Thyroid gland (tissue), 4 donors: ENCODE measurements around the gene BBS4. TPM values are rescaled to one million over a fixed set of nuclear protein-coding genes. Genes with fewer than 3 reads are reported as not detected.
A peak's percentile ranks its signal among the peaks of the same experiment; 100 is the strongest.

Experiments
- DNase-seq, 2 donors: peaks; one replicate each; pipeline ENCODE4 v3.0.0-alpha.2; 2019
- H3K27ac ChIP-seq, 3 donors: fragments of 200-600 bp; sonication (generic); 1 replicate in 2 of 3; 2 replicates in 1 of 3; pipeline ENCODE4 v1.5.1; 2016 to 2019; ENCODE audit warnings: mild to moderate bottlenecking in 1 of 3, moderate library complexity in 1 of 3
- H3K27me3 ChIP-seq: fragments of 200-600 bp; sonication (generic); one replicate; pipeline ENCODE4 v1.5.1; 2019
- H3K36me3 ChIP-seq, 2 donors: fragments of 200-600 bp; sonication (generic); one replicate each; pipeline ENCODE4 v1.5.1; 2016 to 2019
- H3K4me1 ChIP-seq, 2 donors: fragments of 200-600 bp; sonication (generic); one replicate each; pipeline ENCODE4 v1.5.1; 2017 to 2019
- H3K4me3 ChIP-seq, 3 donors: fragments of 200-600 bp; sonication (generic); replicated peaks in 1 of 3; 1 replicate in 2 of 3; 2 replicates in 1 of 3; pipeline ENCODE4 v1.5.1; 2016; ENCODE audit warnings: mild to moderate bottlenecking in 1 of 3
- H3K9me3 ChIP-seq: fragments of 200-600 bp; sonication (generic); one replicate; pipeline ENCODE4 v1.5.1; 2017
- CTCF ChIP-seq, 6 experiments: fragments of 200-600 bp in 3 of 6; fragments of 450-650 bp in 3 of 6; sonication (generic) in 3 of 6; IDR thresholded peaks; one replicate each; pipeline ENCODE4 v1.5.1; 2016 to 2019; ENCODE audit warnings: antibody characterized with exemption in 6 of 6, mild to moderate bottlenecking in 2 of 6, inconsistent platforms in 1 of 6, moderate library complexity in 1 of 6
- POLR2A ChIP-seq, 2 donors: fragments of 450-650 bp; IDR thresholded peaks; one replicate each; pipeline ENCODE4 v1.6.1; 2017; ENCODE audit warnings: antibody characterized with exemption in 2 of 2, mild to moderate bottlenecking in 2 of 2, moderate library complexity in 1 of 2
- WGBS, 2 donors: methylation state at CpG; one replicate each; pipeline ENCODE4 v1.1.5; 2017; 5-methylcytosine and 5-hydroxymethylcytosine counted together
- intact Hi-C: fragments of 100-400 bp; cut with DNase I; formaldehyde crosslinking; loops from one replicate; pipeline ENCODE4 v1.15.1; 2023
- total RNA-seq, 4 donors: library from RNA; depleted of rRNA; stranded (reverse); fragments of >200 nt; gene quantifications; one replicate each; pipeline ENCODE4 v1.2.3, GENCODE V29; 2016

Gene BBS4
- total RNA-seq, 4 donors from 2014 or later = 33.7 to 54.4 (median 48.0) TPM

GRCh38 chr15:72751751-72752455, 65.9 kb downstream of the BBS4 start:
- 73 to 83% methylated on average over 9 of the region's 9 CpGs for WGBS, 2 donors
- peaks cover 35 to 39% of the 10 kb centered on the region in 2 donors for H3K36me3 ChIP-seq
- no peak for TF ChIP-seq POLR2A (IDR thresholded peaks at IDR 0.05)
- no peak for TF ChIP-seq CTCF (IDR thresholded peaks at IDR 0.05)

GRCh38 chr15:72754096-72754495, 68.1 kb downstream of the BBS4 start:
- Histone ChIP-seq H3K4me1 (no peaks in the 10 kb centered on the region), H3K4me3 (no peak overlapping the region), H3K36me3 (peaks cover 35 to 45% of the 10 kb centered on the region in 2 donors), H3K27ac (no peak overlapping the region), H3K9me3 (no peaks in the 10 kb centered on the region), H3K27me3 (no peaks in the 10 kb centered on the region)
- no peak for DNase-seq
- intact Hi-C loops = no loop called here
- WGBS, 2 donors = 90 to 96% methylated on average over 6 of the region's 6 CpGs
- TF ChIP-seq CTCF (IDR thresholded peaks at IDR 0.05) (no peak), POLR2A (IDR thresholded peaks at IDR 0.05) (no peak)

More at GRCh38 chr15:72751751-72752455, 65.9 kb downstream of the BBS4 start:
- H3K4me1 ChIP-seq = no peaks in the 10 kb centered on the region
- no peaks in the 10 kb centered on the region for H3K27me3 ChIP-seq
- intact Hi-C loops = no loop called here
- peak in 1 of 2 donors; percentile 10 for DNase-seq
- no peak overlapping the region for H3K4me3 ChIP-seq
- H3K27ac ChIP-seq = no peak overlapping the region
- no peaks in the 10 kb centered on the region for H3K9me3 ChIP-seq

- intact Hi-C loops = no loop called here
- H3K4me3 ChIP-seq = no peak overlapping the region
- H3K27me3 ChIP-seq = no peaks in the 10 kb centered on the region
- H3K9me3 ChIP-seq = no peaks in the 10 kb centered on the region
- peaks cover 26 to 43% of the 10 kb centered on the region in 2 donors for H3K36me3 ChIP-seq
- H3K4me1 ChIP-seq = no peaks in the 10 kb centered on the region
- DNase-seq = no peak
- no peak overlapping the region for H3K27ac ChIP-seq
- TF ChIP-seq CTCF (IDR thresholded peaks at IDR 0.05) (no peak), POLR2A (IDR thresholded peaks at IDR 0.05) (no peak)
- WGBS, 2 donors = 81 to 92% methylated on average over 3 of the region's 3 CpGs
Observed at GRCh38 chr15:72758182-72758581, 72.2 kb downstream of the BBS4 start.

- no peak for DNase-seq
- H3K4me1 ChIP-seq = no peaks in the 10 kb centered on the region
- WGBS, 2 donors = 95 to 96% methylated on average over 5 of the region's 5 CpGs
- H3K36me3 ChIP-seq = peaks cover 8 to 19% of the 10 kb centered on the region in 2 donors
- no peak overlapping the region for H3K27ac ChIP-seq
- TF ChIP-seq CTCF (IDR thresholded peaks at IDR 0.05) (no peak), POLR2A (IDR thresholded peaks at IDR 0.05) (no peak)
- intact Hi-C loops = no loop called here
- H3K4me3 ChIP-seq = no peak overlapping the region
- H3K27me3 ChIP-seq = no peaks in the 10 kb centered on the region
- no peaks in the 10 kb centered on the region for H3K9me3 ChIP-seq
Observed at GRCh38 chr15:72760590-72761260, 74.7 kb downstream of the BBS4 start.

- H3K9me3 ChIP-seq = no peaks in the 10 kb centered on the region
- no peaks in the 10 kb centered on the region for H3K27me3 ChIP-seq
- intact Hi-C loops = no loop called here
- WGBS, 2 donors = 96 to 97% methylated on average over 3 of the region's 3 CpGs
- H3K4me3 ChIP-seq = no peak overlapping the region
- H3K4me1 ChIP-seq = no peaks in the 10 kb centered on the region
- H3K36me3 ChIP-seq = peaks cover 0 to 19% of the 10 kb centered on the region in 2 donors
- no peak for TF ChIP-seq POLR2A (IDR thresholded peaks at IDR 0.05)
- TF ChIP-seq CTCF (IDR thresholded peaks at IDR 0.05) = no peak
- no peak overlapping the region for H3K27ac ChIP-seq
- DNase-seq = no peak
Observed at GRCh38 chr15:72764656-72765055, 78.6 kb downstream of the BBS4 start.
